GM21515 (cell line): Measurements from ENCODE around the gene ACSF3.

Experiments
- ATAC-seq: cut with Tn5 transposase; IDR thresholded peaks from one replicate; pipeline ENCODE4 v1.9.1; 2021; ENCODE audit not compliant: unreplicated experiment

ACSF3 gene

GRCh38 chr16:89106533-89107202 is 13.0 kb downstream of the ACSF3 start:
- no peak for ATAC-seq

- no peak for ATAC-seq
Measured at GRCh38 chr16:89107203-89107582, 13.5 kb downstream of the ACSF3 start.

GRCh38 chr16:89108416-89108815 is 14.8 kb downstream of the ACSF3 start:
- ATAC-seq = no peak

GRCh38 chr16:89110641-89111040 is 17.0 kb downstream of the ACSF3 start:
- no peak for ATAC-seq

- ATAC-seq = no peak
Measured at GRCh38 chr16:89111263-89111662, 17.6 kb downstream of the ACSF3 start.

- no peak for ATAC-seq
Measured at GRCh38 chr16:89112377-89113151, 18.9 kb downstream of the ACSF3 start.

GRCh38 chr16:89113152-89113547 is 19.5 kb downstream of the ACSF3 start:
- no peak for ATAC-seq

GRCh38 chr16:89113661-89114060 is 20.0 kb downstream of the ACSF3 start:
- ATAC-seq = no peak

- no peak for ATAC-seq
Measured at GRCh38 chr16:89114159-89114981, 20.7 kb downstream of the ACSF3 start.

GRCh38 chr16:89115216-89115861 is 21.7 kb downstream of the ACSF3 start:
- peak; percentile 73 for ATAC-seq

- no peak for ATAC-seq
Measured at GRCh38 chr16:89116341-89117226, 22.9 kb downstream of the ACSF3 start.

- ATAC-seq = no peak
Measured at GRCh38 chr16:89117227-89117974, 23.7 kb downstream of the ACSF3 start.

GRCh38 chr16:89117975-89118289 is 24.3 kb downstream of the ACSF3 start:
- no peak for ATAC-seq

- no peak for ATAC-seq
Measured at GRCh38 chr16:89118361-89119165, 24.9 kb downstream of the ACSF3 start.

GRCh38 chr16:89119166-89119621 is 25.5 kb downstream of the ACSF3 start:
- ATAC-seq = no peak

GRCh38 chr16:89119661-89120141 is 26.0 kb downstream of the ACSF3 start:
- ATAC-seq = no peak

- ATAC-seq = no peak
Measured at GRCh38 chr16:89120281-89120680, 26.6 kb downstream of the ACSF3 start.

GRCh38 chr16:89120921-89121351 is 27.3 kb downstream of the ACSF3 start:
- ATAC-seq = no peak
